ENCODE measurements around the gene CD82.
"Not testable (repeated sequence)": the region's sequence is repeated elsewhere in the genome, so short reads cannot be mapped to it uniquely, and the experiment has no call there.

The CD82 gene

GRCh38 chr11:44548032-44548695 lies 17.3 kb upstream of the CD82 start:
- TF ChIP-seq, protein P1, sequence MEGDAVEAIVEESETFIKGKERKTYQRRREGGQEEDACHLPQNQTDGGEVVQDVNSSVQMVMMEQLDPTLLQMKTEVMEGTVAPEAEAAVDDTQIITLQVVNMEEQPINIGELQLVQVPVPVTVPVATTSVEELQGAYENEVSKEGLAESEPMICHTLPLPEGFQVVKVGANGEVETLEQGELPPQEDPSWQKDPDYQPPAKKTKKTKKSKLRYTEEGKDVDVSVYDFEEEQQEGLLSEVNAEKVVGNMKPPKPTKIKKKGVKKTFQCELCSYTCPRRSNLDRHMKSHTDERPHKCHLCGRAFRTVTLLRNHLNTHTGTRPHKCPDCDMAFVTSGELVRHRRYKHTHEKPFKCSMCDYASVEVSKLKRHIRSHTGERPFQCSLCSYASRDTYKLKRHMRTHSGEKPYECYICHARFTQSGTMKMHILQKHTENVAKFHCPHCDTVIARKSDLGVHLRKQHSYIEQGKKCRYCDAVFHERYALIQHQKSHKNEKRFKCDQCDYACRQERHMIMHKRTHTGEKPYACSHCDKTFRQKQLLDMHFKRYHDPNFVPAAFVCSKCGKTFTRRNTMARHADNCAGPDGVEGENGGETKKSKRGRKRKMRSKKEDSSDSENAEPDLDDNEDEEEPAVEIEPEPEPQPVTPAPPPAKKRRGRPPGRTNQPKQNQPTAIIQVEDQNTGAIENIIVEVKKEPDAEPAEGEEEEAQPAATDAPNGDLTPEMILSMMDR (conservative IDR thresholded peaks at IDR 0.05): no peak
- no peak overlapping the region for H3K27ac ChIP-seq

- not testable (repeated sequence) for H3K27ac ChIP-seq
Measured at GRCh38 chr11:44548961-44549749, 16.3 kb upstream of the CD82 start.

DNA sequence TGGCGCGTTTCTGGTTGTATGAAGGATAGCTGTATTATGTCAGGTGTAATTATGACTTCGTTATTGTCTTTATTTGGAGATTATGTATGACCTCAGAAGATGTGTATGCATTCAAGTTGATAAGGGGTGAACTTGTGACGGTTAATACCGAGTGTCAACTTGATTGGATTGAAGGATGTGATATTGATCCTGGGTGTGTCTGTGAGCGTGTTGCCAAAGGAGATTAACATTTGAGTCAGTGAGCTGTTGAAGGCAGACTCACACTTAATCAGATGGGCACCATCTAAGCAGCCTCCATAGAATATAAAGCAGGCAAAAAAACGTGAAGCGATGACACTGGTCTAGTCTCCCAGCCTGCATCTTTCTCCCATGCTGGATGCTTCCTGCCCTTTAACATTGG lies 15.3 kb upstream of the CD82 start:
- H3K27ac ChIP-seq: no peak overlapping the region
- TF ChIP-seq, protein P1 (conservative IDR thresholded peaks at IDR 0.05): no peak

DNA sequence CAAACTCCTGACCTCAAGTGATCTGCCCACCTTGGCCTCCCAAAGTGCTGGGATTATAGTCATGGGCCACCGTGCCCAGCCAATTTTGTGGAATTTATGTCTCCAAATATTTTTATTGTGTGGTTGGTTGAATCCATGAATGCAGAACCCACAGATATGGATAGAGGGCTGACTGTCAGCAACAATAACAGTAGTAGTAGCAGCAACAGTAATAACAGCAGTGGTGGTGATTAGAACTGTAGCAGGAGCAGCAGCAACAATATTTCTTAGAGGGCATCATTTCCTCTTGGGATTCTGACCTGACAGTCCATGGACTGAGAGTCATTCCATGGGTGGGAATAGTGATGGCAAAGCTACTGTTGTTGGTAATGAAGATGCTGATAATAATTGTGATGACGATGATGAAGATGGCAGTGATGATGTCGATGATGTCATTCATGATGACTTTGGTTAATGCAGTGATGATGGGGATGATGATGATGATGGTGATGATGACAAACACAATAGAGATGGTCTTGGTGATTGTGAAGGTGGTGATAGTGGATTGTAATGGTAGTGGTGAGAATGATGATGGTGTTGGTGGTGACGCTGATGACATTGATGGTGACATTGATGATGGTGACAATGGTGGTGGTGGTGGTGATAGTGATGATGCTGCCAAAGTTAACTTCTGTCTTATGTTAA lies 13.9 kb upstream of the CD82 start:
- TF ChIP-seq, protein P1 (conservative IDR thresholded peaks at IDR 0.05): no peak
- no peak overlapping the region for H3K27ac ChIP-seq

- TF ChIP-seq, protein P1 (conservative IDR thresholded peaks at IDR 0.05): no peak
- no peak overlapping the region for H3K27ac ChIP-seq
Measured at GRCh38 chr11:44555031-44555800, 10.2 kb upstream of the CD82 start.

DNA sequence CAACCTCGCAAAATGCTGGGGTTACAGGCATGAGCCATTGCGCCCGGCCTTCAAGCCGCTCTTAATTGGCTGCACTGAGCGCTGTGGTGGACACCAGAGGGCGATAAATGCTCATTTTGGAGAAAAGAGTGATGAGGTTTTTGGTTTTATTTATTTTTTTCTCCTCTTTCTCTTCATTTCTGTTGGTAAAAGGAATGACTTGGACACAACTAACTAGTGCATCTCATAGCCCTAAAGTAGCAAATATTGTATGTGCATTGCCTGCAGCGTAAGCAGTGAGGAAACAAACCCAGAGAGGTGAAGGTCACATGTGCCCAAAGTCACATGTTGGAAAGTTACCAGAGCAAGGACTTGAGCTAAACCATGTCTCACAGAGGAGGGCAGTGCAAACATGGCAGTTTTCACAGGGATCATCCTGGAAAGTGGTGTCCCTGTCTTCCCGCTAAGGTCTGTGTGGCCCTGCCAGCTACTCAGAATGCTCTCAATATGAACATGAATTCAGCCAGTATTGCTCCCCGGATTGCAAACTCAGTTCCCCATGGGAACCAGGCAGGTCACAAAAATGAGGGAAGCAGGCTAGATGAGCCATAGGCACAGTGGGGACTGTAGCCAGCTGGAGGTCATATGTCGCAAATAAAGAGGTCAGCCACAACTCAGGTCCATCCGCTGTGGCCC lies 8.6 kb upstream of the CD82 start:
- TF ChIP-seq, protein P1 (conservative IDR thresholded peaks at IDR 0.05): peak; percentile 88
- H3K27ac ChIP-seq: peak overlapping the region; percentile 38; the same call in 1 of the 2 replicates

GRCh38 chr11:44557464-44557863 lies 8.0 kb upstream of the CD82 start:
- peak overlapping the region; percentile 38; the same call in 1 of the 2 replicates for H3K27ac ChIP-seq
- TF ChIP-seq, protein P1 (conservative IDR thresholded peaks at IDR 0.05): no peak

All from VCaP (cell line).